Activated naive CD4-positive, alpha-beta T cell treated with Interleukin-2 at 50 U/mL for 16 hours (primary cell): ENCODE results near the gene ANKS1B.
"Not testable (repeated sequence)": the region's sequence is repeated elsewhere in the genome, so short reads cannot be mapped to it uniquely, and the experiment has no call there.

Experiments
- DNase-seq: peaks from one replicate; pipeline ENCODE4 v3.0.0-alpha.2; 2020

The ANKS1B gene

DNA sequence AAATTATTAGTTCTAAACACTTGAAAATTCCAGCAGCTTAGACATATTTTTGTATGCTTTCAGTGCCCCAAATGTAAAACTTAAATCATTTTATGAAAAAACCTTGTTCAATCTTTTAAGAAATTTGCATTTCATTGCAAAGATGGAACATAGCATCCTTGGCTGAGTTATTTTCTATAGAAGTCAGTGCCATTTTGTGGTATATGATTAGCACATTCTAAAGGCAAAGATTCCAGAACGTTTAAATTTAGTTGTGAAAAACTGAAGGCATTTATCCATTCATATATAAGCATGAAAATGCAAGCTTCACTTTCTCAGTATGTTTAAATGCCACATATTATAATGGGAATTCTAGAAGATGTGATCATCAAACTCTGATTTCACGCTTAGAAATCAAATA lies 1007.5 kb downstream of the ANKS1B start:
- DNase-seq: no peak

DNA sequence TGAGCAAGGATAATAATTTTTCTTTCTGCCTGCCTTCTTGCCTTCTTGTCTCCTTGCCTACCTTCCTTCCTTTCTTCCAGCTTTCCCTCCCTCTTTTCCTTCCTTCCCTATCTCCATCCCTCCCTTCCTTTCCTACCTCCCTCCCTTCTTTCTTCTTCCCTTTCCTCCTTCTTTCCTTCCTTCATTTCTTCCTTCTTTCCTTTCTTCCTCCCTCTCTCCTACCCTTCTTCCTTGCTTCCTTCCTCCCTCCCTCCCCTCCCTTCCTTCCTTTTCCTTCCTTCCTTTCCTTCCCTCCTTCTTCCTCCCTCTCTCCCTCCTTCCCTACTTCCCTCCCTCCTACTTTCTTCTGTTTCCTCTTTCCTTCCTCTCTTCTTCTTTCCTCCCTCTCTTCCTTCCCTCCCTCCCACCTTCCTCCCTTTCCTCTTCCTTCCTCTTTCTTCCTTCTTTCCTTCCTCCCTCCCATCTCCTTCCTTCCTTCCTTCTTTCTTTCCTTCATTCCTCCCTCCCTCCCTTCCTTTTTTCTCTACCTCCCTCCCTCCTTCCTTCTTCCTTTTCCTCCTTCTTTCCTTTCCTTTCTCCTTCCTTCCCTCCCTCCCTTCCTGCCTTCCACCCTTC lies 1009.9 kb downstream of the ANKS1B start:
- DNase-seq: no peak

DNA sequence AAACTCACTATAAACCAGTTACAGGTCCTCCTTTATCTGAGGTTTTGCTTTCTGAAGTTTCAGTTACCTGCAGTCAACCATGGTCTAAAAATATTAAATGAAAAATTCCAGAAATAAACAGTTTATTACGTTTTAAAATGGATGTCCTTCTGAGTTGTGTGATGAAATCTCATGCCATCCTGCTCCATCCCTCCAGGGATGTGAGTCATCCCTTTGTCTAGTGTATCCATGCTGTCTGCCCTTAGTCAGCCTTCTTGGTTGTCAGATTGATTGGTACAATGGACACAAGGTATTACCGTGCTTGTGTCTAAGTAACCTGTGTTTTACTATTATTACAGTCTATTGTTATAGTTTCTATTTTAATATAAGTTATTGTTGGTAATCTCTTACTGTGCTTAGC lies 1011.3 kb downstream of the ANKS1B start:
- DNase-seq: no peak

DNA sequence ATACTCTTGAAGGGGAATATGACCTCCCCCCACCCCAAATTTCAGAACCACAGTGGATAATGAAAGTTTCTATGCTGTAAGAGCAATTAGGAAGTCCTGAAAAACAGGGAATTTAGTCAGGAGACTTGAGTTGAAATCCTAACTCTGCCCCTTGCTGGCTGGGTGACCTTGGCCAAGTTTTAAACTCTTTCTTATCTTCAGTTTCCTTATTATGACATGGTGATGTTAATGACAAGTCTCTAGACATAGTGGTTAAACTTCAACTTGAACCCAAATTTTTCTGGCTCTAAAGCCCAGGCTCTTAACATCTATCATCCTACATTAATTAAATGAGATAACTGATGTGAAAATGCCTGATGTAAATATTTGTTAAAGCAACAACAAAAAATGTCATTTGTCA lies 1013.8 kb downstream of the ANKS1B start:
- DNase-seq: no peak

DNA sequence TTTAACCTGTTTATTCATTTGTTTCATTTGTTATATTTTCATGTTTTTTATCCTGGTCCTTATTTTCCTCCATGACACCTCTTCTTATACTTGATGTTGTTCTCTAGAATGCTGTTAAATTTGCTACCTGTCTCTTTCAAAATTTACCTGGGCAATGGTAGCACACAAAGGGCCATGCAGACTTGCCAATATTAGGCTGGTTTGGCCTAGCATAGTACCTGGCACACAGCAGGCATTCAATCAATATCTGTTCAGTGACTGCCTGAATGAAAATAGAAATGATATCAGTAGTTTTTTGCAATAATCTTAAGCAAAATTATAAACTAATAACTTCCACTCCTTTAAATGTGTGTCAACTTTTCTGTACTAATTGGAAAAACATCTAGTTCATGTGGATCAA lies 1014.5 kb downstream of the ANKS1B start:
- no peak for DNase-seq

DNA sequence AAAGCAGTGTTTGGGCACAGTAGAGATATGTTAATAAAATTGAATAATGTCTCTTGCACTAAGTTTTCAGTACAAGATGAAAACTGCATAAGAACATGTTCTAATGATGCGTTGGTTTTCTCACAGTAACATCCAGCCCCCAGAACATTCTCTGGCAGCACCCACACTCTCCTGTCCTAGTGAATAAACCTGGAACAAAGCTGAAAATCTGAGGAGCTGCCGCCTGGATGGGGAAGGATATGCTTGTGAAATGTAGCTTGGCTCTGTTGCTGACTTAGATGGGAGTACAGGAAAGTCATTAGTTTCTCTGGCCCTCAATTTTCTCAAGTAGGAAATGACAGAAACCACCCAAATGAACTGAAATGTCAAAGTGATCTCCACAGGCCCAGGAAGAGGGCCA lies 1015.8 kb downstream of the ANKS1B start:
- DNase-seq: no peak

DNA sequence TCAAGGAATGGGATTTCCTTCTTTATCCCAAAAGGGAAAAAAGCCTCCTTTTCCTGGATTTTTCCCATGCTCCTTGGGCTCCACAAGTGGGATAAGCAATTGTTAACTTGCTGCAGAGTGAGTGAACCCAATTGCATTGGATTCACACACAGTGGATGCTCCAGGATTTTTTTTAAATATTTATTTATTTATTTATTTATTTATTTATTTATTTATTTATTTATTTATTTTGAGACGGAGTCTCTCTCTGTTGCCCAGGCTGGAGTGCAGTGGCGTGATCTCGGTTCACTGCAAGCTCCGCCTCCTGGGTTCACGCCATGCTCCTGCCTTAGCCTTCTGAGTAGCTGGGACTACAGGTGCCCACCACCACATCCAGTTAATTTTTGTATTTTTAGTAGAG lies 1027.6 kb downstream of the ANKS1B start:
- not testable (repeated sequence) for DNase-seq

DNA sequence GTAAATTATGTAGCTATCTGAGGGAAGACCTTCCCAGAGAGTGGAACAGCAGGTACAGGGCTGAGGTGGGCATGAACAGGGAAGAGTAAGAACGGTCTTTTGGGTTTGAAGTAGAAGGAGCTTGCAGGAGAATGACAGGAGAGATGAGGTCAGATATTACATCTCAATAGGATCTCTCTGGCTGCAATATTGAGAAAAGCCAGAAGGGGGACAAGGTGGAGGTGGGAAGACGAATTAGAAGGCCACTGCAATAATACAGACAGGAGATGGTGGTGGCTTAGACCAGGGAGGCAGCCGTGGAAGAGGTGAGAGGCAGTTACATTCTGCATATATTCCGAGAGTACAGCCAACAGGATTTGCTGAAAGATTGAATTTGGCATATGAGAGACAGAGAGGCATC lies 1029.5 kb downstream of the ANKS1B start:
- no peak for DNase-seq

DNA sequence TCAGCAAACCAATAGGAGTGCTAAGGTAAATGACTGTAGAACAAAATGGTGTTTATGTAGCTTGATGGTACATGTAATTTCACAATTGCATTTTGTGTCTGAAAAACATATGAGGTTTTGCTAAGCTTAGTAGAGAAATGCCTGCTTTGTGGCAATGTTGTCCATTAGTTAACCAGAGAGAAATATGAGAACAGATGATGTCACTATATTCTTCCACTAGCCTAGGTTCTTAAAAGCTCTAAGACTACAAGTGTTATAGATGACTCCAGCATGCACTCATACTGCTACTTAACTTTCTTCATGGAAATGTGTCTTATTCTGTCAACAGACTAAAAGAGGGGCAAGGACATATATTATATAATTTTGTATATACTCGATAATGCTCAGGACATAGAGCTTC lies 1030.2 kb downstream of the ANKS1B start:
- DNase-seq: no peak

DNA sequence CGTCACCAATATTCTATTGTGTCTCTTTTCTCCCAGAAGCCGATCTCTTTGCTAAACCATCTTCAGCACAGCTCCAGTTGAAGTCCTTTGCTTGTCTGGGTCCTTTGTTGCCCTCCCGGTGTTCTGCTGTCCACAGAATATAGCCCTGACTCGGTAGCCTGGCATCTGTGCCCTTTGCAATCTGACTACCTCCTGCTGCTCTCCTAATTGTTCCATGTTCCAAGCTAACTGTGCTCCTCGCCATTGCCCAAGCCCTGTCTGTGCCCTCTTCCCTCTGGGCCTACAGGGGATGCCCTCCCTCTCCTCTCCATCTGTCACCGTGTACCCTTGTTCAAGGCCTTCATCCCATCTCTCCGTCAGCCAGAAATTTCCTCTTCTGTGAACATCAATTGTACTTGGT lies 1033.3 kb downstream of the ANKS1B start:
- DNase-seq: no peak

DNA sequence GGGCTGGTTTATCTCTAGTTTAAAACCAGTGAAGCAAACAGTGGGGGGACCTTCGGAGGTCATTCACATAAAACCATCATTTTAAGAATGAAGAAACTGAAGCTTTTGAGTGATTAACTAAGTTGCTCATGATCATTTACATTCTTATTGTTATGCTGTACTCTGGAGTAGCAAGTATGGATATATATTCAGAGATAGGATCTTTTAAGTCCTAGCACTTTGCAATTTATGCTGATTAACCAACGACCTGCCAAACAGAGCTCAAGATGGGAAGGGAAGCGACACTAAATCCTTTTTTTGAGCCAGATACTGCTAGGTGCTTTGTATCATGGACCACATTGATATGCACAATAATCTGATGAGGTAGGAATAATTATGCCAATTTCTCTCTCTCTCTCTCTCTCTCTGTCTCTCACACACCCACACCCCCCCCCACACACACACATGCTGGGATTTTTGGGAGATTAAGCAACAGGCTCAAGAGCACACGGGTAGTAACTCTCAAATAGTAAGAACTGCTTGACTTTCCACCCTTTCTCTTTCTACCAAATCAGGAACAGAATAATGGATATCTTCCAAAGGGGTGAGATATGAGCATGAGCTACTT lies 1036.3 kb downstream of the ANKS1B start:
- no peak for DNase-seq

DNA sequence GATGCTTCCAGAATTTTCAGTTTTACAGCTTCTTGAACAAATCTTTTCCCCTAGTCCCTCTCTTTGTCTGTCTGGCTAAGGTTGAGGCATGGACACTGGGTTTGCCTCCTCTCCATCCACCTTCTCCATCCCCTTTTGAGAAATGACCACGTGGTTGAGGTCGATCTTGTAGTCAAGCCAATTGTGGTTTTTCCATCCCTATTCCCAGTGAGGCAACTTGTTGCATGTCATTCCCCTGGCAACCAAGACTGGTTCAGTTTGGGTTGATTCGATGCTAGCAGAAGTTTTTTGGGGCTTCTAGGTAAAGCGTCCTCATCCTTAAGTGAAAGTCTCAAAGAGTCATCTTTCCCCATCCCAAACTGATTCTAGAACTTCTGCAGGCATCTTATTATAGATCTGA lies 1038.9 kb downstream of the ANKS1B start:
- no peak for DNase-seq

DNA sequence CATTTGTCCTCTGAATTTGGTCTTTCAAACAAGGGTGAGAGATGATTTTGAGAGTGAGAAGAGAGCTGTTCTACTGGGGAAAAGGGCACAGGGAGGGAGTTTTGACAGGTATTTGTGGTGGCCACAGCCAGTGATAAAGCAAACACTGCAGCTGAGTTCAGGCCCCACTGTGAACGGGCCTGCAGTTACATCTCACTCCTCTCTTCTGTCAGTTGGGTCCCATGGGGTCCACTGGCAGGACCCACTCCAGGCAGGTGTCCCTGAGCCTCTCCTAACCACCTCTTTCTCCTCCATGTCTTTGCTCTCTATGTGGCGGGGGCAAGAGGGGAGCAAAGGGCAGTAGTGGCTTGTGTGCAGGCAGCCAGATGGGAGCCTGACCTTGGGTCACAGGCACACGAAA lies 1044.8 kb downstream of the ANKS1B start:
- DNase-seq: no peak

DNA sequence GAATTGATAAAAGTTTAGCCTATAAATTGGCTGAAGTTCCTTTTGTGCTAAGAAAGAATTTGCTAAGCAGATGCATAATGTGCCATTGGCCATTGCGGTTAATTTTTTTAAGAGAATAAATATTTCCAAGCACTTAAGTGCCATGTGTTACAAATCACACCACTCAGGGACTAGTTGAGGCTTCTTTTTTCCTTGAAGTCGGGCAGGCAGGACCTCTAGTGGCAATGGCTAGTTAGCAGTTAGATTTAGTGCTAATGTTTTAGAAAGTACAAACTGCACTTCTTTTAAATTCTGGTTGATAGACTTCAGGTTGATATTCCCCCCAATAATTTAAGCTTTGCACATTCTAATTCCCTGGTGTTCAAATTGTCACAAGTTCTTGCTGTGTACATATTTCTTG lies 1045.4 kb downstream of the ANKS1B start:
- no peak for DNase-seq

DNA sequence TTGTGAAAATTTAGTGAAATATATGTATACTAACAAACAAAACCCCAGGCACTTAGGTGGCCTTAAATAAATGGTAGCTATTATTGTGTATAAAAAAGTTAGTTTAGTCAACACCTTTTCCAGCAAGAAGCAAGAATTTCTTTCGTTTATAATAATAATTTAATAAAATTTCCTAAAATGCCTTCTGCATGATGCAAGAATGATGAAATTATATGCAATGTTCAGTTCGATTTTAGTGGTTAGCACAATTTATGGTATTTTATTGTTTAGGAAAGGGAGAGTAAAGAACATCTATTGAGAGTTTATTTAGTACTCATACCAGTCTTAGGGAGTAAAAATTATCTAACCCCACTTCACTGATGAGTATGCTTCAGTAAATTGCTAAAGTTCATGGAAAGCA lies 1048.9 kb downstream of the ANKS1B start:
- DNase-seq: no peak

DNA sequence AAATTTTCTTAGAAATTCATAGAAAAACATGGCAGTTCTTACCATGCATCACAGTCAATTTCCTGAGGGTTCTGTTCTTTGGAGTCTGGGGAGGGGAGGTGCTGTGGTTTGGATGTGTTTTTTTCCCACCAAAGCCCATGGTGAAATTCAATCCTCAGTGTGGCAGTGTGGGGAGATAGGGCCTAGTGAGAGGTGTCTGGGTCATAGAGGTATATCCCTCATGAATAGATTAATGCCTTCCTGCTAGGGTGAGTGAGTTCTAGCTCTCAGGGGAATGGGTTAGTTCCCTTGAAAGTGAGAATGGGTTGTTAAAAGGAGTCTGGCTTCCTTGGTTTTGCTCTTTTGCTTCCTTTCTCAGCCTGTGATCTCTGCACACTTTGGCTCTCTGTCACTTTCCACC lies 1061.9 kb downstream of the ANKS1B start:
- no peak for DNase-seq

DNA sequence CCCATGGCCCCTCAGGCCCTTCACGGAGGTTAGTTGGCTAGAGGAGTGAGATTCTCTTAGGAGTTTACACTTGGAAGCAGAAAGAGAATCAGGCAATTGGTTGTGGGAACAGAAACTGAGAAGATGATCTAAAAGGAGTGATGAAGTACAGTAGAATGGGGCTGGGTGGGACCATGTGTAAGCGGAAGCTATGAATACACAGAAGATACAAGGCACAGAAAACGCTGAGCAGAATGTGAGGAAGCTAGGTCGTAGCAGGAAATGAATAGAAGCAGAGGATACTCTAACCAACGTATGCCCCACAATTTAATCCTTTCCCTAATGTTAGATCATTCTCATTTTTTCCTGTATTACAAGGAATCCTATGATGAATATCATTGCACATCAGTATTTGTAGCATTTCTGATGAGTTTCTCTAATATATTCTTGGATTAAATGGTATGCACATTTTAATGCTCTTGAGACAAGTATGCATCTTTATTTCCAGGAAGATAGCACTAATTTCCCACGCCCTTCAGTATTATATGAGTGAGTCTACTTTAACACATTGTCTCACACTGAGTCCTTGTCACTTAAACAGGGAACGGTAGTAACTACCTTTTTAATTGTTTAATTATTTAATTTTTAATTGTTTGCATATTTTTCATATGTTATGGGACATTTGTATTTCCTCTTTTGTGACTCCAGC lies 1066.4 kb downstream of the ANKS1B start:
- DNase-seq: no peak

DNA sequence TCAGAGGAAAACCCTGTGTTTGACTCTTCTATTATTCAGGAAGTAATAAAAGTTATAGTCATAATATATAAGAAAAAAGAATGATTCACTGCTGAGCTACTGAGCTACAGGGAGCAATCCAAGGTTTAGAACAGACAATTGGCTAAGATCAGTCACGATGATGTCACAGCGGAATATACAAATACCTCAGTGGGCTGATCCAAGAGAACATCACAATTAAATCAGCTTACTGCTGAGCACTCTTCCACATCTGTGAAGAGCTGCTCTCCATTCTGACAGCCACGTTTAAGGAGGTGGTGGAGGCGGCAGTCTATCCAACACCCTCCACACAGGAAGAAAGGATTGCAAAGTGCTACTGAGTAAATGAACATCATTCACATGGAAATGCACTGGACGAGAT lies 1068.6 kb downstream of the ANKS1B start:
- DNase-seq: no peak

DNA sequence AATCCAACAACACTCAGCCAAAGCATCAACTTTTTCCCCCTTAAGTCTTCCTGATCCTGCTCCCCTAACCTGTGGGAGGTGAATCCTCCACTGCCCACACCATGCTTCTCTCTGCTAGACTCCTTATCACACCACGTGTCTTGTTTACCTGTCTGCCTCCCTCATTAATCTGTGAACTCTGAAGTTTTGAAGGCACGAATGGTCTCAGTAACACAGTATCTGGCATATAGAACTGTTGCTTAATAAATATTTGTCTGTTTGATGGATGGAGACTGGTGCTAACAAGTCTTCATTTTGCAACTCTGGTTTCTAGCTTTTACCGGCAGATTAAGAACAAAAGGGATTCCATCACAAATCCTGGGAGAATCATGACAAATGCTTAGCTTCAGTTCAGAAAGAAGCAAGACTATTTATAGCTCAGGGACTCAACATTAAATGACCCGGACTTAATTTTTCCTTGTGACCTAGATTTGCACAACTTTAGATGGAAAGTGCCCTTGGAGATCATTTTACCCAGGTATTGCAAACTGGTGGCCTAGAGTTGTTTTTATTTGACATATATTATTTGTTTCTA lies 1072.2 kb downstream of the ANKS1B start:
- no peak for DNase-seq

DNA sequence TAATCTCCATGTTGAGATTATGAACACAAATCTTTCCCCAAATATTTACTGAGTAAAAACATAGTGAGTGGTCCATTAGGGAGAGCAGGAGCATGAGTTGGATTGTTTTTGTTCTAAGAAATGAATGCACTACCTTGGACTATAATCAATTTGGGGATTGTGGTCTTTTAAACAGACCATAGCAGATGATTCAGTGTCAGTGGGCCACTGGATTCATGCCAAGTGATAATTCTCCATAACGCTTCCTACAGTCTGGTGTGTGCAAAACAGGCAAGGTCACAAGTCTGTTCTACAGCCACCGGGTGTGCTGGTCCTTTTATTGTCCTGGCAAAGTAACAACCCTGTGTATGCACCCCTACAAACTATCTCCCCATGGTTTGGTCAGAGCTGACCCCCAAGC lies 1073.3 kb downstream of the ANKS1B start:
- no peak for DNase-seq

DNA sequence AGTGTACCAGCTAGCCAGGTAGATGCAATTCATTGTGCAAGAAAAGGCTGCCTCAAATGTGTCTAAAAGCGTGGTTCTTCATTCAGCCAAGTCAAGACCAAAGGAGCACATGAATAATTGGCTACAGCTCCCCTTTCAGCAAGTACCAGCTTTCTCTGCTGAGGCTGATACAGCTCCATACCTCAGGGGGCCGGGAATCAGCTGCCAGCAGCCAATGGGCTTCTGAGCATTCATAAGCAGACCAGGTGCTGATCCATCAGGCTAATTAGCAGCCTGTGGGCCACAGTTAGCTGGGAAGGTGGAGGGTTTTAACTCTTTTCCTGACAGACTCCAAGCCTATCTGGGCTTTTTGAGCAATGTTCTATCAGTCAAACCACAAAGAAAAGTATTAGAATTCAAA lies 1075.0 kb downstream of the ANKS1B start:
- no peak for DNase-seq

DNA sequence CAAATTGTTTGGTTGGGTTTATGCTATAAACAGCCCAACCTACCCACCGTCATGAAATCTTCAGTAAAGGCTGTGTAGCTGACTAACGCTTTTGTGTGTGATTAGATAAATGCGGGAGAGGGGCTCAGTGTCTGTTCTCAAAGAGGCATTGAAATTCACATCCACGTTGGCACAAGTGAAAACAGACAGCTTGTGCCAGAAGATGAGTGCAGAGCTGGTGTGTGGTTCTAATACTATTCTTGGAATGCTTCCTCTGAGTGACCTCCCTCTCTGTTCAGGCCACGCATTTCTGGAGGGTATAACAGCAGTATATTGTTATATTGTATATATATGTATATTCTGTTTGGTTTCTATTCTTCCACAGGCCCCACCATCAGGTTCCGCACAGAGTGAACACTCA lies 1075.9 kb downstream of the ANKS1B start:
- no peak for DNase-seq

DNA sequence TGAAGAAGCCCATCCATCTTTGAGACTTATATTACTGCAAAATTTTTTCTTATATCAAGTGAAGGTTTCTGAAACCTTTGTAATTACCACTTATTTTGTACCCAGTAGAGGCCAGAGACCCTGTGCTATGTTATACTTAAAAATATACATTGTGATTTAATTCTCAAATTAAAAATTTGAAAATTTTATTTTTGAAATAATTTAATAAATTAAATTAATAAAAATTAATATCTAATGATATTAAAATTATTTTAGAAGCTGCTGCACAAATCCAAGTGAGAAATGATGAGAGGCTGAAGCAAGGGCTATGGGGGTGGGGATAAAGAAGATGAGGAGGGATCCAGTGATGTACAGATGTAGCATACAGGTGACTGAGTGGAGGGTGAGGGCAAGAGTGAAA lies 1080.9 kb downstream of the ANKS1B start:
- DNase-seq: no peak

DNA sequence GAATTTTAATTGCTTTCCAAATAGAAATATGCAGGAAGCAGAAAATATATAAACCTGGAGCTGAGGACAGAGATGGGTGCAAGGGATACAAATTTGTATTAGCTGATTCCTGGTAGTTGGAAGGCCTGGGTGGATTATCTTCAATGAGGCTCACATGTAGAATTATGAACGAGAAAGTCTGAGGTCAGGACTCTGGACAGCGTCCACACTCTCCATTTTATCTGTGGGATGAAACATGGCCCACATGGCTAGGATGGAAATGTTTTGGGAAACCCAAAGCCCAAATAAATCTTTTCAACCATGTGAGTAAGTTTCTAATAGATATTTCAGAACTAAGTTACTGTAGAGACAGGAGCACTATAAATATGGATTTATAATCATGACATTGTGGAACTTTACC lies 1083.5 kb downstream of the ANKS1B start:
- DNase-seq: no peak
